ENCODE data around the gene KIF6.

DNA sequence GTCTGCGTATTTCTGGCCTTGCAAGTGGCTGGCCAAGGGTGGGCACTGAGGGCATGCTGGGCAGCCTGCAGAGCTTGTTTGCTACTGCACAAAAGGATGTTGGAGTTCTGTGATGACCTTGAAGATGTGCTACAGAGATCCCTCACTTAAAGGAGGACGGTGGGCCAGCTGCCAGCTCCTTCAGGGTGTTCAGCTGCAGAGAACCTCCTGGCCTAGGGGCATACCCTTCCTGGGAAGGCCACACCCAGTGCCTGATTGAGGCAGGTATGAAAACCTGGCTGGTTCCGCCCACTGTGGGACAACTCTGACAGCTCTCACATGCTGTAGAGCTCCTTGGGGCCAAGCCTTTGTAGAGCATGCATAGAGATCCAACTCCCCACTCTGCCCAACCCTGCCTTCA lies 408.0 kb downstream of the KIF6 start:
- no peak for TF ChIP-seq CTCF (IDR thresholded peaks at IDR 0.05; ENCODE audit: insufficient read depth, low read length)
- no peak for TF ChIP-seq GABPA (IDR thresholded peaks at IDR 0.05; ENCODE audit: low read depth)
